DMS79 (cell line): Measurements from ENCODE around the gene PDP2.
"Not testable (repeated sequence)": the region's sequence is repeated elsewhere in the genome, so short reads cannot be mapped to it uniquely, and the experiment has no call there.

Source experiments
- DNase-seq: peaks from one replicate; lab custom pipeline; 2025; lab: John Stamatoyannopoulos, UW

Gene PDP2

GRCh38 chr16:66919569-66920298 is 39.4 kb downstream of the PDP2 start:
- DNase-seq: no peak

DNA sequence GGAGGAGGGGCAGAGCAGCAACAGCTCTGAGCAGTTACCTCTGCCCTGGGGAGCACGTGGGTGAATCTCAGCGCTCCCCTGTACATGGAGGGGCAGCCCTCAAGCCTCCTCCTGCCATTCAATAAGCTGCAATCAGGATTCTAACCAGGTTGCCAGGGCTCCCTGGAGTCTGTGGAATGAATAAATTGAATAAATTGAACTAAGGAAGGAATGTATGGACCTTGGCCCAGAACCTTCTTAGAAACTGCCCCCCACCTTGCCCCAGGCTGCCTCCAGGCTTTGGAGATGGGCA is 39.9 kb downstream of the PDP2 start:
- DNase-seq: no peak

GRCh38 chr16:66920924-66921680 is 40.8 kb downstream of the PDP2 start:
- DNase-seq: no peak

DNA sequence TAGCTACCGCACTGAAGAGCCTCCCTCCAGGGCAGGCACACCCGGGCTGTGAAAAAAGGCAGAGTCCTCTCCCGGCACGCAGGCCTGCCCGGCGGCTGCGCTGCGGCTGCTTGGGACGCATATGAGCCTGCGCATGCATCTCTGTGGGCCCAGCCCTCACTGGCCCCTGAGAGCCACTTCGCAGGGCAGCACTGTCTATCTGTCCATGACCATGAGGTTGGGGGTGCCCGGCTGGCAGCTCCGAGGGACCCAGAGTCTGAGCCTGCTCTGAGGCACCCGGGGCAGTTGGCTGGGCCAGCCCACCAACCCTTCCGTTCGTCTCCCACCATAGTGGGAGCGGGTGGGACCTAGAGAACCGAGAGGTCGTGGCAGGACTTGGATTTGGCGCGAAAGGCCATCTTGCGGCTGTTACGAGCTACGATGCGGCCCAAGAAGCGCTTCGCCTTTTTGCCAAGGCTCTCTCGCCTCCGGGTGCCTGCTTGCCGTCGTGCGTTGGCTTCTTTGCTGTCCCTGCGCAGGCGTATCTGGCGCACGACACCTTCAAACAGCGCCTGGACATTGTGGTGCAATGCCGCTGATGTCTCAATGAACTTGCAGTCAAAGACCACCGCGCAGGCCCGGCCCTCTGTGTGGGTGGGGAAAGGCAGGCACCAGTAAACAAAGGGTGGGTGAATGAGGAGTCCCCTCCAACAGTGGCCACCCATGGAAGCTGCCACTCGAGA is 41.6 kb downstream of the PDP2 start:
- DNase-seq: no peak

DNA sequence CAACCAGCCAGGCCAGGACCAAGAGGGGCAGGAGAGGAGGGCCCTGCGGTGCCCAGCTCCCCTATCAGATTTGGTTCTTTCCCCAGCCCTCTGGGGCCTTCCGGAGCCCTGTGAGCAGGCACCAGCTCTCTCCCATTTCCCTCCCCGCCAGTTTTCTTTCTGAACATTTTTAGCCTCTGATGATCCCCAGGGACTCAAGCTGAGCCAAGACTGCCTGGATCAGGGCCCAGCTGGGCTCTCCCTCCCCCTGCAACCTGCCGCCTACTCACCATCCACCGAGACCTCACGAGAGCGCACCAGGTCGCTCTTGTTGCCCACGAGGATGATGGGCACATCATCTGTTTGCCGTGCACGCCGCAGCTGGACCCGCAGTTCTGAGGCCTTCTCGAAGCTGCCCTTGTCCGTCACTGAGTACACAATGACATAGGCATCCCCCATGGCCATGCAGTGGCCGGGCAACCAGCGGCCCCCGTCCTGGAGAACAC is 43.0 kb downstream of the PDP2 start:
- peak; percentile 47 for DNase-seq

DNA sequence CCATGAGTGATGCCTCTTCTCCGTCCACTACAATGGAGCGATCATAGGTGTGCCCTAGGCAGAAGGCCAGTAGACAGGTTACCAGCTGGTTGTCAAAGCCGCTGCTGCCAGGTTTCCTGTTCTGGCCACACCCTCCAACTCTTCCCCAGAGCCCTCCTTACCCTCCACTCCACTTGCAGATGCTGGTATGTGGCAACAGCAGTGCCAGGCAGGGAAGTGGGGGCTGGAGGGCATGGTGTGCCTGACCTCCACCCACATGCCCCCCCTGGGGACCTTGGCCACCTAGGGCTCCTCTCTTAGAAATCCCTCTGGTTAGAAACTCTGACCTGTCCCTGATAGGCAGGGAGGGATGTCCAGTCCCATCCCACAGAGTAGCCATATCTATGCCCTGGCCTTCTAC is 43.6 kb downstream of the PDP2 start:
- DNase-seq: no peak

DNA sequence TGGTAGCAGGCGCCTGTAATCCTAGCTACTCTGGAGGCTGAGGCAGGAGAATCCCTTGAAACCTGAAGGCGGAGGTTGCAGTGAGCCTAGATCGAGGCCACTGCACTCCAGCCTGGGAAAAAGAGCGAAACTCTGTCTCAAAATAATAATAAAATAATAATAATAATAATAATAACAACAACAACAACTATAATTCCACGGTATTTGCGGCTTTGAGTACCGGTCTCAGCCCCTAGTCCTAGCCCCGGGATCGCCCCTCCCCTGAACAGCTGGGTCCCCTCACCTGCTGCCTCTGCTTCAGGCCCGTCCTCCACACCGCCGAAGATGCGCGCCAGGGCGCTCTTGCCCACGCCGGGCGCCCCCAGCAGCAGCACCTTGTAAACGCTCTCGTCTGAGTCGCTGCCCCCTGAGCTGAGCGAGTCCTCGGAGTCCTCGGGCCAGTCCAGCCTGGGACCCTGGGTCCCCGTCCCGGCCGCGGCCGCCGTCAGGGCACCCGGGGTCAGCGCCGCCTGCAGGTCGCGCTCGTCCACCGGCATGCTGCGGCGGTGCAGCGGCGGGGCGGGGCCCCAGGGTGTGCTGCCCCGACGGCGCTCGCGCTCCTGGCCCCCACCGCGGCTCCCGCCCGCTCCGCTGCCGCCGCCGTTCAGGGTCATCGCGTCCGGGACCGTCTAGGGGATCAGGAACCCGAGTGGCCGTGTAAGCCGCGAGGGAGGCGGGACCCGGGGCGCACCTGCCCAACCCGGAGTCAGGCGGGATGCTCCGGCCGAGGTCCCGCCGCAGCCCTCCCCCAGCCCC is 44.4 kb downstream of the PDP2 start:
- no peak for DNase-seq

DNA sequence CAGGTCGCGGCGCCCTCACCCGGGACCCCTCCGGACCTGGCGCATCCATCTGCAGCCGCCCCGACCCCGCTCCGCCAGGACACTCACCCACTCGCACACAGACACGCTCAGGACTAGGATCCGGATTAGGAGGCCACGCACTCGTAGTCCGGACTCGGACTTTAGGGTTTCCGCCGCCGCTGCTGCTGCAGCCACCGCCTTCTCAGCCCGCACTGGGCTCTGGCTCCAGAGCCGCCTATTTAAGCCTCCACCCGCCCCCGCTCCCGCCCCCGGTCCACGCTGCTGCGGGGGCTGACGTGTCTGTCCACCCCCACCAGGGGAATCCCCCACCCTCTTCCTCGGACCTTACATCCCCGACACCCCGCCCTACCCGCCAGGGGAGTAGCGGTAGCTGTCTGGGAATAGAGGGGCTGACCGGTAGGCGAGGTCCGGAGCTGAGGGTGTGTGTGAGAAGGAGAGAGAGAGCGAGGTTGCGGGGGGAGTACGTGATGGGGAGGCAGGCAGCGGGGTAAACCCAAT is 45.1 kb downstream of the PDP2 start, which contains the start of gene RRAD:
TSS of gene RRAD (minus strand) at position 214 of the 519 bp plus-strand sequence. CDS start 356 bp downstream, outside the sequence.
- DNase-seq: no peak

GRCh38 chr16:66926171-66926947 is 46.0 kb downstream of the PDP2 start:
- DNase-seq: no peak

GRCh38 chr16:66926961-66927436 is 46.7 kb downstream of the PDP2 start:
- peak; percentile 39 for DNase-seq

DNA sequence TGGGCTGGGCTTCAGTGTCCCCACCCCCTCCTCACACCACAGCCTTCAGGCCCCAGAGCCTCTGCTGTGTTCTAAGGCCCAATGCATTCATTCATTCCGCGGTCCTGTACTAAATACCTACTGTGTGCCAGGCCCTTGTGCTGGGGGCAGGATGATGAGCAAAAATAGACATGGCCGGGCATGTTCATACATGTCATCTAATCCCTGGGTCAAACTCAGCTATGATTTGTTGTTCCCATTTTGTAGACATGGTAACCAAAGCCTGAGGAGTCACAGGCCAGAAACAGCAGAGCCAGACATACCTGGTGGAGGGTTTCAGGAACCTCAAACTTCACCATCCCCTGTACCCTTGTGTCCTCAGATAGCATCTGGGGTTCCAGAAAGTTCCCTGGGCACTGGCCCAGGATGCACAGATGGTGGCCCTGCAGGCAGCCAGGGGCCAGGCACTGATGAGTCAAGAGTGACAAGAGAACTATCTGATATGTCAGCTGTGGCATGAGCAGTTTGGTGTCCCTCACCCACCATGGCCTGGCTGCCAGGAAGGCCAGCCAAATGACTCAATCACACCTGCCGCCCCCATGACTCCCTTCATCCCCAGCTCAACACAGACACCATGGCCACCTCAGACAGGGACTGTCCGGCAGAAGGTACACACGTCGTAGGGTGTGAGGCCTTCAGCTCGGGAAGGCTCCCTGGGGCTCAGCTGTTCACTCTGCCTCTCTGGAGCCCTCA is 47.8 kb downstream of the PDP2 start:
- no peak for DNase-seq

DNA sequence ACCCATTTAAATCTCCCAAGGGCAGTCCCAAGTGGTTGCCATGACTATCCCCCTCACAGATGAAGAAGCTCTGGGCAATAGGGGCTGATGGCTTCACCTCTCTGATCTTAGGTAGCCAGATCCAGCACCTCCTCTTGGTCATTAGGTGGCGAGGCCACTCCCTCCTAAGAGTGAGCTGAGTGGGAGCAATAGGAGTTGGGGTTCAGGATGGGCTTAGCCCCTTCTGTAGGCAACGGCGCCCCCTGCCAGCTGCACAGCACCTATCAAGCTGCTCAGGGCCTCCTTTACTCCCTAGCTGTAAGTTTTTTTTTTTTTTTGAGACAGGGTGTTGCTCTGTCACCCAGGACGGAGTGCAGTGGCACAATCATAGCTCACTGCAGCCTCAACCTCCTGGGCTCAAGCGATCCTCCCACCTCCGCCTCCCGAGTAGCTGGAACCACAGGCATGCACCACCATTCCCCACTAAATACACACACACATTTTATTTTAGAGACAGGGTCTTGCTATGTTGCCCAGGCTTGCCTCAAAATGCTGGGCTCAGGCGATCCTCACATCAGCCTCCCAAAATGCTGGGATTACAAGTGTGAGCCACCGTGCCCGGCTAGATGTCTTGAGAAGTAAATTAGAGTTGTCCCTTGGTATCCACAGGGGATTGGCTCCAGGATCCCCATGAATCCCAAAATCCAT is 48.5 kb downstream of the PDP2 start:
- no peak for DNase-seq

DNA sequence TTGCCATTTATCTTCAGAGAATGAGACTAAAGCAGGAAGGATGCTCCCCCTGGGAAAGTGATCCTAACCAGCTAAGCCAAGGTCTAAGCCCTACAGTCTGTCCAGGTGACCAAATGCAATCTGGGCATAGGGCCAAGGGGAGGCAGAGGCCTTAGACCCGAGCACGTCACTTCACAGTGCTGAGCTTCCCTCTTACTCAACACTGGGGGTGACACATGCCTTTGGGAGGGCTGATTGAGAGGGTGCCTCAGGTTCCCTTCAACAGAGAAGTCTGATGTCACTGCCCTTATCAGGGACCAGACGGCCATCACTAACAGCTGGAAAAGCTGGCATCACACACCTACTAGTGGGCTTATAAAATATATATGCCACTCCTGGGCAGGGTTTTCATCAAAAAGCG is 49.9 kb downstream of the PDP2 start:
- no peak for DNase-seq

- no peak for DNase-seq
Measured at GRCh38 chr16:66931665-66932064, 51.4 kb downstream of the PDP2 start.

- DNase-seq: no peak
Measured at GRCh38 chr16:66932076-66932475, 51.8 kb downstream of the PDP2 start.

- no peak for DNase-seq
Measured at GRCh38 chr16:66933776-66934137, 53.4 kb downstream of the PDP2 start.

GRCh38 chr16:66934138-66934838 is 54.0 kb downstream of the PDP2 start, which contains the start of gene CIAO2B:
CIAO2B (minus strand) TSS chr16:66934402; CDS start chr16:66934364, 38 bp downstream.
- DNase-seq: no peak

DNA sequence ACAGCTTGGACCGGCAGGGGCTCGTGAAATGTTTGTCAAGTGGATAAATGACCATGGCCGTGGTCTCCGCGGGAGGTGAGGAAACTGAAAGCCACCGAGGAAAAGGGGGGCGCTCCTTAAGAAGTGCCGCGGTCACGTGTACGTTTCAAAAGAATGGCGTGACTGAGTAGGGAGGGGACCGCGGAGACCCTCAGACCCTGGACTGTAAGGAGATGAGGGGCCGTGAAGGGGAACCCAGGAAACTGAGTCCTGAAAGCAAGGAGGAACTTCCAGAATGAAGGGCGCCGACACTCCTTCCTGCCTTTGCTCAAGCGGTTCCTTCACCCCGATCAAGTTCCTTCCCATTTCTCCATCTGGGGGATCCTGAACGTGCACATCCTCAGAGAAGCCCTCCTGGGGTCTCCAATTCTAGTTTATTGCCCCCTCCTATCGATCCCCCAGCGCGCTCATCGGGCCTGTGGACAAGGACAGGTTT is 54.6 kb downstream of the PDP2 start:
- DNase-seq: not testable (repeated sequence)
